Suppressor macrophage treated with lipopolysaccharide for 1 hour (primary cell): ENCODE results near the gene KLHL6.
"Not testable (repeated sequence)": the region's sequence is repeated elsewhere in the genome, so short reads cannot be mapped to it uniquely, and the experiment has no call there.

Experiments used
- DNase-seq, 3 donors: peaks; one replicate each; pipeline ENCODE4 v3.0.0-alpha.2; 2020 to 2022

KLHL6 gene

GRCh38 chr3:183484431-183485075 is 71.0 kb downstream of the KLHL6 start:
- DNase-seq = peak; percentile 33 to 53 (median 41)

- DNase-seq = no peak
Observed at GRCh38 chr3:183481582-183481981, 73.9 kb downstream of the KLHL6 start.

GRCh38 chr3:183478501-183478900 is 77.0 kb downstream of the KLHL6 start:
- no peak for DNase-seq

- DNase-seq = no peak
Observed at GRCh38 chr3:183477801-183478456, 77.6 kb downstream of the KLHL6 start.

GRCh38 chr3:183475764-183476162 is 79.7 kb downstream of the KLHL6 start:
- not testable (repeated sequence) for DNase-seq

GRCh38 chr3:183475016-183475763 is 80.3 kb downstream of the KLHL6 start:
- peak in 1 of 3 donors; percentile 37 for DNase-seq

- no peak for DNase-seq
Observed at GRCh38 chr3:183473969-183474368, 81.5 kb downstream of the KLHL6 start.

- no peak for DNase-seq
Observed at GRCh38 chr3:183472155-183472554, 83.4 kb downstream of the KLHL6 start.

- peak in 1 of 3 donors; percentile 44 for DNase-seq
Observed at GRCh38 chr3:183468424-183468823, 87.1 kb downstream of the KLHL6 start.

GRCh38 chr3:183466575-183466974 is 88.9 kb downstream of the KLHL6 start:
- DNase-seq = no peak

- DNase-seq = not testable (repeated sequence)
Observed at GRCh38 chr3:183465710-183466109, 89.8 kb downstream of the KLHL6 start.

GRCh38 chr3:183464480-183464879 is 91.0 kb downstream of the KLHL6 start:
- no peak for DNase-seq

GRCh38 chr3:183460081-183461055 is 95.1 kb downstream of the KLHL6 start:
- peak in 2 of 3 donors; percentile 31 to 34 for DNase-seq

GRCh38 chr3:183455089-183455488 is 100.4 kb downstream of the KLHL6 start:
- no peak for DNase-seq

GRCh38 chr3:183454064-183454463 is 101.4 kb downstream of the KLHL6 start:
- DNase-seq = no peak

- DNase-seq = no peak
Observed at GRCh38 chr3:183449791-183450190, 105.7 kb downstream of the KLHL6 start.

- peak in 2 of 3 donors; percentile 32 to 66 for DNase-seq
Observed at GRCh38 chr3:183449391-183449790, 106.1 kb downstream of the KLHL6 start.

- DNase-seq = no peak
Observed at GRCh38 chr3:183448369-183449128, 107.0 kb downstream of the KLHL6 start.

GRCh38 chr3:183447206-183448001 is 108.1 kb downstream of the KLHL6 start:
- DNase-seq = peak; percentile 81 to 87 (median 86)

GRCh38 chr3:183446838-183447205 is 108.7 kb downstream of the KLHL6 start:
- DNase-seq = no peak

GRCh38 chr3:183444748-183445147 is 110.8 kb downstream of the KLHL6 start:
- no peak for DNase-seq
